WTC11 (cell line): ENCODE data around the gene NLRP13.

ENCODE experiments used
- CTCF ChIP-seq: fragments of 200-600 bp; IDR thresholded peaks from 2 replicates; pipeline ENCODE4 v1.8.0; 2022; ENCODE audit warnings: antibody characterized with exemption
- HMGXB4 ChIP-seq: sonication (generic); formaldehyde crosslinking; IDR thresholded peaks from 2 replicates; pipeline ENCODE4 v1.8.1; 2023; ENCODE audit warnings: mild to moderate bottlenecking, moderate library complexity, missing genetic modification reagents
- JUN ChIP-seq: sonication (generic); formaldehyde crosslinking; IDR thresholded peaks from 2 replicates; pipeline ENCODE4 v1.8.0; 2023; ENCODE audit warnings: mild to moderate bottlenecking, missing genetic modification reagents
- NFE2L1 ChIP-seq: sonication (generic); formaldehyde crosslinking; IDR thresholded peaks from 2 replicates; pipeline ENCODE4 v1.8.1; 2023; ENCODE audit warnings: missing genetic modification reagents
- SOX15 ChIP-seq: fragments of 250-450 bp; sonication (Bioruptor Pico); IDR thresholded peaks from 2 replicates; pipeline ENCODE4 v1.9.0; 2021; ENCODE audit warnings: mild to moderate bottlenecking
- SP1 ChIP-seq: sonication (generic); formaldehyde crosslinking; conservative IDR thresholded peaks from 2 replicates; pipeline ENCODE4 v1.8.1; 2022; ENCODE audit warnings: missing genetic modification reagents
- ZNF121 ChIP-seq: sonication (generic); formaldehyde crosslinking; IDR thresholded peaks from 2 replicates; pipeline ENCODE4 v1.8.0; 2023; ENCODE audit warnings: missing genetic modification reagents
- ZNF281 ChIP-seq: sonication (generic); formaldehyde crosslinking; IDR thresholded peaks from 2 replicates; pipeline ENCODE4 v1.8.0; 2023; ENCODE audit warnings: mild to moderate bottlenecking, missing genetic modification reagents

GRCh38 chr19:55907286-55907685 is 24.9 kb downstream of the NLRP13 start:
- TF ChIP-seq JUN (CRISPR knock-in tag) (no peak), SOX15 (CRISPR knock-in tag) (no peak), CTCF (no peak), ZNF121 (CRISPR knock-in tag) (no peak), NFE2L1 (no peak), SP1 (CRISPR knock-in tag) (no peak), ZNF281 (CRISPR knock-in tag) (no peak), HMGXB4 (no peak)
